Loucy (cell line): ENCODE data around the gene ANKRD33B.
"Not testable (repeated sequence)": the region's sequence is repeated elsewhere in the genome, so short reads cannot be mapped to it uniquely, and the experiment has no call there.

Experiments used
- H2AFZ ChIP-seq: fragments of 200-600 bp; sonication (generic); 2 replicates; pipeline ENCODE4 v1.6.0; 2016; ENCODE audit warnings: antibody characterized with exemption, mild to moderate bottlenecking, low read length, moderate library complexity
- H3F3A ChIP-seq: fragments of 200-600 bp; 2 replicates; pipeline ENCODE4 v1.6.0; 2016; ENCODE audit warnings: antibody characterized with exemption, low read depth, mild to moderate bottlenecking
- H3K27me3 ChIP-seq: fragments of 200-600 bp; sonication (generic); 2 replicates; pipeline ENCODE4 v1.6.1; 2014; ENCODE audit warnings: low read length, mild to moderate bottlenecking; ENCODE audit not compliant: insufficient read depth, poor library complexity, severe bottlenecking
- H3K36me3 ChIP-seq: fragments of 200-600 bp; sonication (generic); 2 replicates; pipeline ENCODE4 v1.6.1; 2016; ENCODE audit warnings: low read length; ENCODE audit not compliant: insufficient read depth
- H3K4me1 ChIP-seq: fragments of 200-600 bp; sonication (generic); 2 replicates; pipeline ENCODE4 v1.5.1; 2014; ENCODE audit warnings: low read length, mild to moderate bottlenecking; ENCODE audit not compliant: insufficient read depth, poor library complexity, severe bottlenecking
- H3K4me2 ChIP-seq: fragments of 200-600 bp; sonication (generic); 2 replicates; pipeline ENCODE4 v1.6.0; 2014; ENCODE audit warnings: antibody characterized with exemption, low read length, low read depth, mild to moderate bottlenecking; ENCODE audit not compliant: poor library complexity, severe bottlenecking
- H3K4me3 ChIP-seq: fragments of 200-600 bp; sonication (generic); 2 replicates; pipeline ENCODE4 v1.5.1; 2014; ENCODE audit warnings: low read length, mild to moderate bottlenecking, mixed read lengths; ENCODE audit not compliant: poor library complexity, severe bottlenecking
- H3K79me2 ChIP-seq: fragments of 200-600 bp; sonication (generic); 2 replicates; pipeline ENCODE4 v1.6.1; 2014; ENCODE audit warnings: low read length; ENCODE audit not compliant: insufficient read depth
- H3K9ac ChIP-seq: fragments of 200-600 bp; sonication (generic); 2 replicates; pipeline ENCODE4 v1.6.0; 2014; ENCODE audit warnings: mild to moderate bottlenecking, low read depth, low read length, moderate library complexity; ENCODE audit not compliant: poor library complexity, severe bottlenecking
- H3K9me2 ChIP-seq: fragments of 200-600 bp; sonication (generic); replicated peaks from 2 replicates; pipeline ENCODE4 v1.6.1; 2016; ENCODE audit warnings: low read depth, low read length, mixed read lengths
- H3K9me3 ChIP-seq: fragments of 200-600 bp; sonication (generic); 2 replicates; pipeline ENCODE4 v1.6.1; 2014; ENCODE audit warnings: mild to moderate bottlenecking, antibody characterized with exemption, low read length, low read depth; ENCODE audit not compliant: insufficient read depth
- H4K20me1 ChIP-seq: fragments of 200-600 bp; sonication (generic); 2 replicates; pipeline ENCODE4 v1.6.0; 2014; ENCODE audit warnings: antibody characterized with exemption, low read length, mild to moderate bottlenecking; ENCODE audit not compliant: insufficient read depth, poor library complexity, severe bottlenecking
- CTCF ChIP-seq: fragments of 200-600 bp; sonication (generic); conservative IDR thresholded peaks from 2 replicates; pipeline ENCODE4 v1.5.1; 2014; ENCODE audit warnings: mild to moderate bottlenecking, antibody characterized with exemption, low read length
- EZH2phosphoT487 ChIP-seq: fragments of 200-600 bp; IDR thresholded peaks from 2 replicates; pipeline ENCODE4 v1.6.1; 2018; ENCODE audit warnings: antibody characterized with exemption, mild to moderate bottlenecking, moderate library complexity, borderline replicate concordance

Gene ANKRD33B

GRCh38 chr5:10607023-10607665 is 43.3 kb downstream of the ANKRD33B start:
- Histone ChIP-seq H3K27me3 (no peaks in the 10 kb centered on the region), H3K4me1 (peaks cover 14% of the 10 kb centered on the region), H3K79me2 (no peaks in the 10 kb centered on the region; the same call in 1 of the 2 replicates), H2AFZ (no peak overlapping the region), H3K4me3 (peak overlapping the region; percentile 48), H3F3A (no peaks in the 10 kb centered on the region), H4K20me1 (no peaks in the 10 kb centered on the region), H3K9me2 (no peaks in the 10 kb centered on the region), H3K9me3 (no peaks in the 10 kb centered on the region), H3K36me3 (no peaks in the 10 kb centered on the region), H3K4me2 (peak overlapping the region; percentile 60), H3K9ac (peak overlapping the region; percentile 25)
- TF ChIP-seq CTCF (no peak), EZH2phosphoT487 (no peak)

GRCh38 chr5:10607666-10608073 is 43.8 kb downstream of the ANKRD33B start:
- Histone ChIP-seq H3K27me3 (no peaks in the 10 kb centered on the region), H3K4me2 (peak overlapping the region; percentile 60), H3F3A (no peaks in the 10 kb centered on the region), H3K4me3 (peak overlapping the region; percentile 48), H4K20me1 (no peaks in the 10 kb centered on the region), H3K4me1 (peaks cover 14% of the 10 kb centered on the region), H2AFZ (no peak overlapping the region), H3K9ac (peak overlapping the region; percentile 25), H3K9me3 (no peaks in the 10 kb centered on the region), H3K36me3 (no peaks in the 10 kb centered on the region), H3K9me2 (no peaks in the 10 kb centered on the region), H3K79me2 (no peaks in the 10 kb centered on the region; the same call in 1 of the 2 replicates)
- no peak for TF ChIP-seq EZH2phosphoT487
- TF ChIP-seq CTCF, result peak; percentile 36; the same call in 1 of the 2 replicates

- H3K36me3 ChIP-seq, H3K4me3 ChIP-seq, H3K9ac ChIP-seq, H3K27me3 ChIP-seq, H4K20me1 ChIP-seq, H3K9me3 ChIP-seq, H3F3A ChIP-seq, H3K79me2 ChIP-seq, H3K9me2 ChIP-seq, H2AFZ ChIP-seq: not testable (repeated sequence)
- Histone ChIP-seq H3K4me2 (peak overlapping the region; percentile 60), H3K4me1 (peaks cover 14% of the 10 kb centered on the region)
Observed at GRCh38 chr5:10608081-10608480, 44.2 kb downstream of the ANKRD33B start.

- no peaks in the 10 kb centered on the region for H3K36me3 ChIP-seq
- H3K4me2 ChIP-seq, result no peak overlapping the region
- H3K9me3 ChIP-seq, result no peaks in the 10 kb centered on the region
- H3K9ac ChIP-seq, result no peak overlapping the region
- H3F3A ChIP-seq, result no peaks in the 10 kb centered on the region
- peaks cover 14% of the 10 kb centered on the region for H3K4me1 ChIP-seq
- H3K4me3 ChIP-seq, result no peak overlapping the region
- no peaks in the 10 kb centered on the region; the same call in 1 of the 2 replicates for H3K79me2 ChIP-seq
- H3K27me3 ChIP-seq, result no peaks in the 10 kb centered on the region
- H2AFZ ChIP-seq, result no peak overlapping the region
- no peaks in the 10 kb centered on the region for H3K9me2 ChIP-seq
- TF ChIP-seq EZH2phosphoT487 (no peak), CTCF (no peak)
- H4K20me1 ChIP-seq, result no peaks in the 10 kb centered on the region
Observed at GRCh38 chr5:10610058-10610457, 46.2 kb downstream of the ANKRD33B start.
